K562 (cell line): ENCODE results near the gene TIMM50. TPM values are rescaled to one million over a fixed set of nuclear protein-coding genes. Genes with fewer than 3 reads are reported as not detected.

ENCODE experiments used
- BDP1 ChIP-seq: IDR thresholded peaks from 3 replicates; pipeline ENCODE4 v1.6.1; 2011; ENCODE audit not compliant: insufficient read length, insufficient read depth
- ETV5 ChIP-seq: sonication (generic); formaldehyde crosslinking; IDR thresholded peaks from 2 replicates; pipeline ENCODE4 v1.4.0; 2020; ENCODE audit warnings: low read depth, mild to moderate bottlenecking, missing genetic modification reagents
- FOXK2 ChIP-seq, 2 experiments: fragments of 450-650 bp; IDR thresholded peaks in 1 of 2; conservative IDR thresholded peaks in 1 of 2; 2 replicates each; pipeline ENCODE4 v1.6.1; 2016; ENCODE audit warnings: low read depth in 2 of 2, mild to moderate bottlenecking in 1 of 2
- HIVEP1 ChIP-seq: fragments of 250-450 bp; sonication (Bioruptor Pico); IDR thresholded peaks from 2 replicates; pipeline ENCODE4 v1.4.0; 2020; ENCODE audit warnings: mild to moderate bottlenecking
- HMG20B ChIP-seq: fragments of 250-450 bp; sonication (Bioruptor Pico); IDR thresholded peaks from 2 replicates; pipeline ENCODE4 v1.5.0; 2021; ENCODE audit warnings: mild to moderate bottlenecking
- HNRNPH1 ChIP-seq: fragments of 200-400 bp; formaldehyde crosslinking; optimal IDR thresholded peaks from 2 replicates; pipeline ENCODE3; 2017; ENCODE audit warnings: low read depth, mild to moderate bottlenecking, low read length, moderate library complexity
- JUND ChIP-seq, 2 experiments: IDR thresholded peaks; 2 replicates in 1 of 2; 3 replicates in 1 of 2; pipeline ENCODE4 v1.6.1; 2011; ENCODE audit warnings: borderline replicate concordance in 2 of 2, low read depth in 2 of 2, low read length in 2 of 2, improper control_type of control experiment in 1 of 2, missing biosample characterization in 1 of 2, missing genetic modification characterization in 1 of 2, missing genetic modification reagents in 1 of 2
- NFIX ChIP-seq: fragments of 250-450 bp; sonication (Bioruptor Pico); IDR thresholded peaks from 2 replicates; pipeline ENCODE4 v1.4.0; 2020; ENCODE audit warnings: low read depth, mild to moderate bottlenecking, moderate library complexity
- POLR2B ChIP-seq: fragments of 450-650 bp; IDR thresholded peaks from 2 replicates; pipeline ENCODE4 v1.6.1; 2018; ENCODE audit warnings: low read depth; ENCODE audit not compliant: partially characterized antibody
- RAD21 ChIP-seq, 2 experiments: fragments of 250-450 bp in 1 of 2; fragments of 450-650 bp in 1 of 2; sonication (Bioruptor Pico) in 1 of 2; formaldehyde crosslinking in 1 of 2; IDR thresholded peaks in 1 of 2; conservative IDR thresholded peaks in 1 of 2; 2 replicates each; pipeline versions ENCODE4 v1.4.0 to v1.8.0; 2020 to 2022; ENCODE audit warnings: mild to moderate bottlenecking in 2 of 2, moderate library complexity in 1 of 2
- RFX7 ChIP-seq: fragments of 250-450 bp; sonication (Bioruptor Pico); IDR thresholded peaks from 2 replicates; pipeline ENCODE4 v1.5.1; 2021; ENCODE audit warnings: mild to moderate bottlenecking
- SIX5 ChIP-seq, 2 experiments: IDR thresholded peaks; 2 replicates each; pipeline ENCODE4 v1.6.1; 2011; ENCODE audit warnings: low read length in 2 of 2, borderline replicate concordance in 1 of 2, low read depth in 1 of 2, mild to moderate bottlenecking in 1 of 2, moderate library complexity in 1 of 2; ENCODE audit not compliant: insufficient read depth in 1 of 2
- SREBF1 ChIP-seq: fragments of 150-350 bp; IDR thresholded peaks from 2 replicates; pipeline ENCODE4 v1.6.1; 2014; ENCODE audit warnings: antibody characterized with exemption, low read depth, low read length, borderline replicate concordance
- TAF15 ChIP-seq: fragments of 200-400 bp; formaldehyde crosslinking; IDR thresholded peaks from 2 replicates; pipeline ENCODE4 v1.6.1; 2017; ENCODE audit warnings: mild to moderate bottlenecking, low read depth, low read length, moderate library complexity
- XRCC5 ChIP-seq: fragments of 200-400 bp; formaldehyde crosslinking; IDR thresholded peaks from 2 replicates; pipeline ENCODE4 v1.6.1; 2017; ENCODE audit warnings: low read depth, mild to moderate bottlenecking, low read length
- ZBTB17 ChIP-seq: fragments of 450-650 bp; formaldehyde crosslinking; IDR thresholded peaks from 2 replicates; pipeline ENCODE4 v1.4.0; 2020; ENCODE audit warnings: mild to moderate bottlenecking
- ZNF197 ChIP-seq: fragments of 200-800 bp; sonication (Bioruptor generic); IDR thresholded peaks from 2 replicates; pipeline ENCODE4 v1.6.1; 2016; ENCODE audit warnings: low read depth, missing genetic modification characterization, missing compliant biosample characterization
- ZNF282 ChIP-seq: sonication (generic); formaldehyde crosslinking; IDR thresholded peaks from 2 replicates; pipeline ENCODE4 v1.8.1; 2023; ENCODE audit warnings: missing genetic modification reagents
- ZNF316 ChIP-seq: fragments of 450-650 bp; IDR thresholded peaks from 2 replicates; pipeline ENCODE4 v1.6.1; 2016
- ZNF696 ChIP-seq: fragments of 250-450 bp; sonication (Bioruptor Pico); conservative IDR thresholded peaks from 2 replicates; pipeline ENCODE4 v1.4.0; 2020; ENCODE audit warnings: mild to moderate bottlenecking, moderate library complexity
- ZNF830 ChIP-seq: fragments of 250-450 bp; sonication (Bioruptor Pico); IDR thresholded peaks from 2 replicates; pipeline ENCODE4 v1.5.0; 2021; ENCODE audit warnings: mild to moderate bottlenecking
- polyA plus RNA-seq, 8 experiments: library from polyadenylated mRNA; depleted of rRNA in 4 of 8; stranded (reverse) in 5 of 8; unstranded in 3 of 8; fragments of >200 nt; fragmentation: Nextera tagmentation in 2 of 8; fragmentation: Illumina TruSeq in 1 of 8; extraction: Ambion mirVana in 2 of 8; extraction: Trizol in 1 of 8; gene quantifications; 2 replicates each; pipeline versions ENCODE4 v1.2.1 to v1.2.3, GENCODE V29; 2011 to 2014; ENCODE audit warnings: inconsistent platforms in 1 of 8, missing spikeins in 1 of 8
- total RNA-seq, 7 experiments: library from RNA; depleted of rRNA in 6 of 7; stranded (reverse); fragments of >200 nt in 6 of 7; fragmentation: Illumina TruSeq in 2 of 7; extraction: Trizol in 2 of 7; gene quantifications; 2 replicates each; pipeline versions ENCODE4 v1.2.1 to v1.2.3, GENCODE V29; 2011 to 2021; ENCODE audit warnings: low replicate concordance in 1 of 7
- TF ChIP-seq, protein P1 (sequence below), 2 experiments: fragments of 450-650 bp in 1 of 2; sonication (generic) in 1 of 2; formaldehyde crosslinking; conservative IDR thresholded peaks; 2 replicates each; pipeline versions ENCODE4 v1.4.0 to v1.8.1; 2020 to 2022; ENCODE audit warnings: mild to moderate bottlenecking in 1 of 2, missing genetic modification reagents in 1 of 2
- TF ChIP-seq, protein P2 (sequence below): sonication (generic); formaldehyde crosslinking; IDR thresholded peaks from 2 replicates; pipeline ENCODE4 v1.8.0; 2022; ENCODE audit warnings: mild to moderate bottlenecking, low read depth, missing genetic modification reagents
- TF ChIP-seq, protein P3 (sequence below): fragments of 250-450 bp; sonication (Bioruptor Pico); IDR thresholded peaks from 2 replicates; pipeline ENCODE4 v1.5.0; 2022; ENCODE audit warnings: mild to moderate bottlenecking

TIMM50 gene
- total and polyA plus RNA-seq, 9 of the 15 experiments (the other 6 are each of a cell fraction or from before 2014, with no cell fraction given), result 28.3 to 221 (median 170) TPM

DNA sequence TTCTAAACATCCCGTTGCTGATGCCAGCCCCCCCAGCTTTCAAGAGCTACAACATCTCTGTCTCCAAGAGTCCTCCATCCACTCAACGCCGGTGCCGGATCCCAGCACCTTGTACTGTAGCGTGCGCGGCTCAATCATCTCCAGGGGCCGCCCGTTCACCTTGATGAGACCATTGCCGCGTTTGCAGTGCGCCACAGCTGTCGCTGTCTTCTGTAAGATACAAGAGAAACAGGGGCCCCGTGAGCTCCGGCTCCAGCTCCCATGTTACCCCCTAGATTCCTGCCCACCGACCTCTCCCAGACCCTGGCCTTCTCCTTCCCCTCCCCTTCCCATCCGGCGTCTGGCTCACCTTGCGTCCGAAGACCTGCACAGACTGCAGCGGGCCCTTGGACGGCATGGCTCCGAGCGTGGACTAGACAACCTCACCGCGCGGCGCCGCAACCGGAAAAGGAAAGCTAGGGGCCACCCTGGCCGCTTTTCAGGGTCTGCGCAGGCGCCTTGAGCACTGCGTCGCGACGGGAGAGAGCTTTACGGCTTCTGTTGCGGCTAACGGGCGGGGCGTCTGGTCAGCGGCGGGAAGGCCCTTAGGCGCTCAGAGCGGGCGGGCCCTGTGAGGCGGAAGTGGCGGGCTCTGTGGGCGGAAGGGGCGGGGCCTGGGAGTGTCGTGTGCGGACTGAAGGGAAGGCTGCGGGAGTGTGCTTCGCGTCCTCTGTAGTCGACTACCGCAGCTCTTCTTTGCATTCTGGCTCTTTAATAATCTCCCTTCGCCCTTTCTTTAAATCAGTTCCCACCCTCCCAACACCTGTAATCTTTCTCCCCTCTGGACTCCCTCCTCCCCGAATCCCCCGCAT is 44.9 kb upstream of the TIMM50 start, which contains the start of gene RPS16 (continued):
- peak; percentile 90 for TF ChIP-seq ETV5 (CRISPR knock-in tag)
- TF ChIP-seq ZNF696 (CRISPR knock-in tag), result no peak
- TF ChIP-seq, protein P1, sequence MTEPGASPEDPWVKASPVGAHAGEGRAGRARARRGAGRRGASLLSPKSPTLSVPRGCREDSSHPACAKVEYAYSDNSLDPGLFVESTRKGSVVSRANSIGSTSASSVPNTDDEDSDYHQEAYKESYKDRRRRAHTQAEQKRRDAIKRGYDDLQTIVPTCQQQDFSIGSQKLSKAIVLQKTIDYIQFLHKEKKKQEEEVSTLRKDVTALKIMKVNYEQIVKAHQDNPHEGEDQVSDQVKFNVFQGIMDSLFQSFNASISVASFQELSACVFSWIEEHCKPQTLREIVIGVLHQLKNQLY (CRISPR knock-in tag; conservative IDR thresholded peaks at IDR 0.05), result no peak
- TF ChIP-seq ZNF282 (CRISPR knock-in tag), result no peak
- TF ChIP-seq ZNF316, result no peak
- no peak for TF ChIP-seq HMG20B (CRISPR knock-in tag)
- TF ChIP-seq HNRNPH1, result no peak
- TF ChIP-seq SIX5 (IDR thresholded peaks at IDR 0.05; ENCODE audit: borderline replicate concordance in 1 of 2, insufficient read depth in 1 of 2, low read depth in 1 of 2, low read length in 2 of 2), result no peak
- no peak for TF ChIP-seq BDP1
- TF ChIP-seq POLR2B, result peak; percentile 99
- peak; percentile 37; the same call in 1 of the 2 replicates for TF ChIP-seq XRCC5
- TF ChIP-seq FOXK2 (conservative IDR thresholded peaks at IDR 0.05 in 1 of 2, IDR thresholded peaks at IDR 0.05 in 1 of 2; ENCODE audit: low read depth in 2 of 2), result peak in 1 of 2 experiments; percentile 18; a peak in 1 of 4 replicates
- TF ChIP-seq, protein P2, sequence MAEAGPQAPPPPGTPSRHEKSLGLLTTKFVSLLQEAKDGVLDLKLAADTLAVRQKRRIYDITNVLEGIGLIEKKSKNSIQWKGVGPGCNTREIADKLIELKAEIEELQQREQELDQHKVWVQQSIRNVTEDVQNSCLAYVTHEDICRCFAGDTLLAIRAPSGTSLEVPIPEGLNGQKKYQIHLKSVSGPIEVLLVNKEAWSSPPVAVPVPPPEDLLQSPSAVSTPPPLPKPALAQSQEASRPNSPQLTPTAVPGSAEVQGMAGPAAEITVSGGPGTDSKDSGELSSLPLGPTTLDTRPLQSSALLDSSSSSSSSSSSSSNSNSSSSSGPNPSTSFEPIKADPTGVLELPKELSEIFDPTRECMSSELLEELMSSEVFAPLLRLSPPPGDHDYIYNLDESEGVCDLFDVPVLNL (CRISPR knock-in tag), result peak; percentile 74; the same call in 1 of the 2 replicates
- no peak for TF ChIP-seq NFIX
- no peak for TF ChIP-seq ZNF197
- no peak for TF ChIP-seq ZNF830 (CRISPR knock-in tag)
- no peak for TF ChIP-seq RFX7 (CRISPR knock-in tag)
- no peak for TF ChIP-seq HIVEP1 (CRISPR knock-in tag)
- TF ChIP-seq TAF15, result no peak
- TF ChIP-seq JUND (IDR thresholded peaks at IDR 0.05; ENCODE audit: borderline replicate concordance, low read depth, low read length), result peak; percentile 61
- TF ChIP-seq JUND (tag; IDR thresholded peaks at IDR 0.05; ENCODE audit: borderline replicate concordance, low read depth, low read length), result no peak; the same call in 2 of the 3 replicates
- TF ChIP-seq, protein P3, sequence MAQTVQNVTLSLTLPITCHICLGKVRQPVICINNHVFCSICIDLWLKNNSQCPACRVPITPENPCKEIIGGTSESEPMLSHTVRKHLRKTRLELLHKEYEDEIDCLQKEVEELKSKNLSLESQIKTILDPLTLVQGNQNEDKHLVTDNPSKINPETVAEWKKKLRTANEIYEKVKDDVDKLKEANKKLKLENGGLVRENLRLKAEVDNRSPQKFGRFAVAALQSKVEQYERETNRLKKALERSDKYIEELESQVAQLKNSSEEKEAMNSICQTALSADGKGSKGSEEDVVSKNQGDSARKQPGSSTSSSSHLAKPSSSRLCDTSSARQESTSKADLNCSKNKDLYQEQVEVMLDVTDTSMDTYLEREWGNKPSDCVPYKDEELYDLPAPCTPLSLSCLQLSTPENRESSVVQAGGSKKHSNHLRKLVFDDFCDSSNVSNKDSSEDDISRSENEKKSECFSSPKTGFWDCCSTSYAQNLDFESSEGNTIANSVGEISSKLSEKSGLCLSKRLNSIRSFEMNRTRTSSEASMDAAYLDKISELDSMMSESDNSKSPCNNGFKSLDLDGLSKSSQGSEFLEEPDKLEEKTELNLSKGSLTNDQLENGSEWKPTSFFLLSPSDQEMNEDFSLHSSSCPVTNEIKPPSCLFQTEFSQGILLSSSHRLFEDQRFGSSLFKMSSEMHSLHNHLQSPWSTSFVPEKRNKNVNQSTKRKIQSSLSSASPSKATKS (CRISPR knock-in tag), result no peak
- no peak for TF ChIP-seq RAD21 (CRISPR knock-in tag; conservative IDR thresholded peaks at IDR 0.05 in 1 of 2, IDR thresholded peaks at IDR 0.05 in 1 of 2)
- TF ChIP-seq ZBTB17 (CRISPR knock-in tag), result no peak
- TF ChIP-seq SREBF1, result 0 out of 2 replicates have a peak, but pooled peaks have one; percentile 3
